ENCODE results near the gene KRT222.

Gene KRT222

DNA sequence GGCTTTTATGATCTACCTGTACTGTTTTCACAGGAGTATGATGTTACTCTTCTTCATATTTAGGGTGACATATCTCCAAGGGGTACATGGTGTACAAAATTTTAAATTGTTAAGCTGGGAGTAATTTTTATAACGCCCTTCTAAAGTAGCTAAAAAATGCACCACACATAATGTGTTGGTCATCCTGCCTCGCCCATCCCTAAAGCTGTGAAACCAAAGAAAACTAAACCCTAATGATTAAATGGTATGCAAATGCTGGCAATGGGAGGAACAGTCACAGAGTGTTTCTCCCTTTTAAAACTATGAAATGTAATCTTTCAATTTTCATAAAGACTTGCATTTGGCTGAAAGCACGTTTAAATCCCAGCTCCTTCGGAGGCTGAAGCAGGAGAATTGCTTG, 40.6 kb upstream of the KRT222 start:
- Histone ChIP-seq H3K9me3 (ENCODE audit: low read length) (no peaks in the 10 kb centered on the region), H3K27ac (ENCODE audit: low read depth, low read length, poor library complexity, severe bottlenecking) (no peak overlapping the region), H3K27me3 (ENCODE audit: insufficient read depth, low read length) (no peaks in the 10 kb centered on the region), H4K20me1 (ENCODE audit: insufficient read depth, low read length) (no peaks in the 10 kb centered on the region), H3K4me1 (ENCODE audit: insufficient read depth, low read length, severe bottlenecking) (no peaks in the 10 kb centered on the region), H3K9ac (ENCODE audit: low read length) (no peak overlapping the region), H3K36me3 (ENCODE audit: insufficient read depth, low read length) (no peaks in the 10 kb centered on the region), H3K9me2 (ENCODE audit: low read depth, low read length) (no peaks in the 10 kb centered on the region), H3K4me2 (ENCODE audit: low read length) (no peak overlapping the region), H2AFZ (ENCODE audit: low read length) (no peak overlapping the region), H3F3A (ENCODE audit: insufficient read depth, low read length) (no peaks in the 10 kb centered on the region), H3K79me2 (ENCODE audit: insufficient read depth, low read length) (no peaks in the 10 kb centered on the region), H3K4me3 (ENCODE audit: low read depth, low read length, poor library complexity, severe bottlenecking) (no peak overlapping the region)
- no peak for TF ChIP-seq EZH2 (IDR thresholded peaks at IDR 0.05; ENCODE audit: borderline replicate concordance, low read length)
- TF ChIP-seq, protein P1, sequence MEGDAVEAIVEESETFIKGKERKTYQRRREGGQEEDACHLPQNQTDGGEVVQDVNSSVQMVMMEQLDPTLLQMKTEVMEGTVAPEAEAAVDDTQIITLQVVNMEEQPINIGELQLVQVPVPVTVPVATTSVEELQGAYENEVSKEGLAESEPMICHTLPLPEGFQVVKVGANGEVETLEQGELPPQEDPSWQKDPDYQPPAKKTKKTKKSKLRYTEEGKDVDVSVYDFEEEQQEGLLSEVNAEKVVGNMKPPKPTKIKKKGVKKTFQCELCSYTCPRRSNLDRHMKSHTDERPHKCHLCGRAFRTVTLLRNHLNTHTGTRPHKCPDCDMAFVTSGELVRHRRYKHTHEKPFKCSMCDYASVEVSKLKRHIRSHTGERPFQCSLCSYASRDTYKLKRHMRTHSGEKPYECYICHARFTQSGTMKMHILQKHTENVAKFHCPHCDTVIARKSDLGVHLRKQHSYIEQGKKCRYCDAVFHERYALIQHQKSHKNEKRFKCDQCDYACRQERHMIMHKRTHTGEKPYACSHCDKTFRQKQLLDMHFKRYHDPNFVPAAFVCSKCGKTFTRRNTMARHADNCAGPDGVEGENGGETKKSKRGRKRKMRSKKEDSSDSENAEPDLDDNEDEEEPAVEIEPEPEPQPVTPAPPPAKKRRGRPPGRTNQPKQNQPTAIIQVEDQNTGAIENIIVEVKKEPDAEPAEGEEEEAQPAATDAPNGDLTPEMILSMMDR (IDR thresholded peaks at IDR 0.05; ENCODE audit: low read length) = no peak

DNA sequence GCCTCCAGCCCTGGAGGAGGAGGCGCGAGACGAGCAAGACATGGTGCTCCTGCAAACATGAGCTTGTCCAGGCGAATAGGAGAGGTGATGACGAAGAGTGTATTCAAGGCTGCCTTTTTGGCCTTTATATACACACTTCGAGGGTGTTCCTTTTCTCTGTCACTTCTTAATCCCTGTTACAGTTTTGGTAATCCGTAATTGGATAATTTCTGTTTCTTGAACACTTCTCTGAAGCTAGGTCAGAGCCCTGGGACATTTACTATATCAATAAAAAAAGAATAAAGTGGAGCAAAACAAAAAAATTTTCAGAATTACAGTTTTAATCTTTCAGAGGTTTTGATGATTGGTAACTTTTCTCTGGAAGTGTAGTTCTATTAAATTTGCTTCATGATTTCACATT, 38.7 kb upstream of the KRT222 start, which contains the start of gene KRT24:
Gene KRT24, minus strand, starts transcription at position 101 of the 400 bp plus-strand sequence. Its CDS starts 59 bp downstream, at position 42.
- Histone ChIP-seq H3K4me2 (ENCODE audit: low read length) (no peak within 1 kb of the TSS), H3K9me3 (ENCODE audit: low read length) (no peaks in the 10 kb centered on the region), H3K9ac (ENCODE audit: low read length) (no peak within 1 kb of the TSS), H3F3A (ENCODE audit: insufficient read depth, low read length) (no peaks in the 10 kb centered on the region), H2AFZ (ENCODE audit: low read length) (no peak within 1 kb of the TSS), H3K4me3 (ENCODE audit: low read depth, low read length, poor library complexity, severe bottlenecking) (no peak within 1 kb of the TSS), H4K20me1 (ENCODE audit: insufficient read depth, low read length) (no peaks in the 10 kb centered on the region), H3K9me2 (ENCODE audit: low read depth, low read length) (no peaks in the 10 kb centered on the region), H3K27ac (ENCODE audit: low read depth, low read length, poor library complexity, severe bottlenecking) (no peak within 1 kb of the TSS), H3K27me3 (ENCODE audit: insufficient read depth, low read length) (no peaks in the 10 kb centered on the region), H3K79me2 (ENCODE audit: insufficient read depth, low read length) (no peaks in the 10 kb centered on the region), H3K36me3 (ENCODE audit: insufficient read depth, low read length) (no peaks in the 10 kb centered on the region), H3K4me1 (ENCODE audit: insufficient read depth, low read length, severe bottlenecking) (no peaks in the 10 kb centered on the region)
- TF ChIP-seq EZH2 (IDR thresholded peaks at IDR 0.05; ENCODE audit: borderline replicate concordance, low read length) = no peak
- TF ChIP-seq, protein P1 (IDR thresholded peaks at IDR 0.05; ENCODE audit: low read length) = no peak

DNA sequence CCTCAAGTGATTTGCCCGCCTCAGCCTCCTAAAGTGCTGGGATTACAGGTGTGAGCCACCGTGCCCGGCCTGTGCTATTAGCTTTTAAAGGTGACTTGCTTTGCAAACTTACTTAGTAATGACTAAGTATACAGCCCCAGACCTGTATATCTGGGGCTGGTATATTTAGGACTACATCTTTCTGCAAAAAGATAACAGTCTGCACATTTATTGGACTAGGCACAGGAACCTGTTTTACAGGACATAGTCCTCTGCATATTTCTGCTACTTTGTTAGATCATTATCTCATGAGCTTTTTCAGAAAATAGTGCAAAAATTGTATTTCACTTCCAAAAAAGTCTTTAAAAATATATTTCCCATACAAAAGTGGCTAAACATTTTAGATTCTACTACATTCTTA, 37.3 kb upstream of the KRT222 start:
- H3K4me3 ChIP-seq (ENCODE audit: low read depth, low read length, poor library complexity, severe bottlenecking) = no peak overlapping the region
- no peak for TF ChIP-seq EZH2 (IDR thresholded peaks at IDR 0.05; ENCODE audit: borderline replicate concordance, low read length)
- TF ChIP-seq, protein P1 (IDR thresholded peaks at IDR 0.05; ENCODE audit: low read length) = no peak
- H3K27me3 ChIP-seq (ENCODE audit: insufficient read depth, low read length) = no peaks in the 10 kb centered on the region
- H3F3A ChIP-seq (ENCODE audit: insufficient read depth, low read length) = no peaks in the 10 kb centered on the region
- H3K4me2 ChIP-seq (ENCODE audit: low read length) = no peak overlapping the region
- H3K36me3 ChIP-seq (ENCODE audit: insufficient read depth, low read length) = no peaks in the 10 kb centered on the region
- H3K4me1 ChIP-seq (ENCODE audit: insufficient read depth, low read length, severe bottlenecking) = no peaks in the 10 kb centered on the region
- no peaks in the 10 kb centered on the region for H3K9me3 ChIP-seq (ENCODE audit: low read length)
- H3K9ac ChIP-seq (ENCODE audit: low read length) = no peak overlapping the region
- H3K9me2 ChIP-seq (ENCODE audit: low read depth, low read length) = no peaks in the 10 kb centered on the region
- no peaks in the 10 kb centered on the region for H4K20me1 ChIP-seq (ENCODE audit: insufficient read depth, low read length)
- H2AFZ ChIP-seq (ENCODE audit: low read length) = no peak overlapping the region
- no peak overlapping the region for H3K27ac ChIP-seq (ENCODE audit: low read depth, low read length, poor library complexity, severe bottlenecking)
- no peaks in the 10 kb centered on the region for H3K79me2 ChIP-seq (ENCODE audit: insufficient read depth, low read length)

All from OCI-LY1 (cell line).